ENCODE results near the gene FAM186B.

FAM186B gene

DNA sequence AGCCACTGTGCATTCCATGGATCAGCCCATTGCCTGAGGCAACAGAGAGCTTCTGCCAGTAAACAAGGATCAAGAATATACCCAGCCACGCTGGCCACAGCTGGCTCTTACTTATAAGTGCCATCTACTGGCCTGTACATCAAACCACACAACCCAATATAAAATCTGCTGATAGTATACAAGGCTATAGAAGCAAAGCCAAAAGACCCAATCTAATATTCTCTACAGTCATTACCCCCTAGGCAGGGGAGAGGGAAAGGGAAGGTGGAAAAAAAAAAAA is 4.4 kb upstream of the FAM186B start:
- TF ChIP-seq, protein P1, sequence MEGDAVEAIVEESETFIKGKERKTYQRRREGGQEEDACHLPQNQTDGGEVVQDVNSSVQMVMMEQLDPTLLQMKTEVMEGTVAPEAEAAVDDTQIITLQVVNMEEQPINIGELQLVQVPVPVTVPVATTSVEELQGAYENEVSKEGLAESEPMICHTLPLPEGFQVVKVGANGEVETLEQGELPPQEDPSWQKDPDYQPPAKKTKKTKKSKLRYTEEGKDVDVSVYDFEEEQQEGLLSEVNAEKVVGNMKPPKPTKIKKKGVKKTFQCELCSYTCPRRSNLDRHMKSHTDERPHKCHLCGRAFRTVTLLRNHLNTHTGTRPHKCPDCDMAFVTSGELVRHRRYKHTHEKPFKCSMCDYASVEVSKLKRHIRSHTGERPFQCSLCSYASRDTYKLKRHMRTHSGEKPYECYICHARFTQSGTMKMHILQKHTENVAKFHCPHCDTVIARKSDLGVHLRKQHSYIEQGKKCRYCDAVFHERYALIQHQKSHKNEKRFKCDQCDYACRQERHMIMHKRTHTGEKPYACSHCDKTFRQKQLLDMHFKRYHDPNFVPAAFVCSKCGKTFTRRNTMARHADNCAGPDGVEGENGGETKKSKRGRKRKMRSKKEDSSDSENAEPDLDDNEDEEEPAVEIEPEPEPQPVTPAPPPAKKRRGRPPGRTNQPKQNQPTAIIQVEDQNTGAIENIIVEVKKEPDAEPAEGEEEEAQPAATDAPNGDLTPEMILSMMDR (IDR thresholded peaks at IDR 0.05; ENCODE audit: extremely low read depth, insufficient read depth, missing control alignments) = no peak
- in situ Hi-C loops (cut with MboI; ENCODE audit: low pct_unique_long_range_greater_than_20kb, low sequenced_read_pairs, unreplicated experiment) = no loop called here
- DNase-seq (ENCODE audit: low spot score) = no peak

GRCh38 chr12:49609059-49609874 is 3.8 kb upstream of the FAM186B start:
- no peak for DNase-seq (ENCODE audit: low spot score)
- TF ChIP-seq, protein P1 (IDR thresholded peaks at IDR 0.05; ENCODE audit: extremely low read depth, insufficient read depth, missing control alignments) = no peak
- in situ Hi-C loops (cut with MboI; ENCODE audit: low pct_unique_long_range_greater_than_20kb, low sequenced_read_pairs, unreplicated experiment) = no loop called here

GRCh38 chr12:49604856-49605255 is 583 bp downstream of the FAM186B start:
- TF ChIP-seq, protein P1 (IDR thresholded peaks at IDR 0.05; ENCODE audit: extremely low read depth, insufficient read depth, missing control alignments) = no peak
- DNase-seq (ENCODE audit: low spot score) = no peak
- in situ Hi-C loops (cut with MboI; ENCODE audit: low pct_unique_long_range_greater_than_20kb, low sequenced_read_pairs, unreplicated experiment) = no loop called here

- in situ Hi-C loops (cut with MboI; ENCODE audit: low pct_unique_long_range_greater_than_20kb, low sequenced_read_pairs, unreplicated experiment) = no loop called here
- TF ChIP-seq, protein P1 (IDR thresholded peaks at IDR 0.05; ENCODE audit: extremely low read depth, insufficient read depth, missing control alignments) = no peak
- DNase-seq (ENCODE audit: low spot score) = no peak
These were observed 1.7 kb downstream of the FAM186B start for GRCh38 chr12:49603721-49604120.

- in situ Hi-C loops (cut with MboI; ENCODE audit: low pct_unique_long_range_greater_than_20kb, low sequenced_read_pairs, unreplicated experiment) = no loop called here
- no peak for DNase-seq (ENCODE audit: low spot score)
- TF ChIP-seq, protein P1 (IDR thresholded peaks at IDR 0.05; ENCODE audit: extremely low read depth, insufficient read depth, missing control alignments) = no peak
These were observed 5.5 kb downstream of the FAM186B start for GRCh38 chr12:49599961-49600360.

GRCh38 chr12:49598527-49598926 is 6.9 kb downstream of the FAM186B start:
- TF ChIP-seq, protein P1 (IDR thresholded peaks at IDR 0.05; ENCODE audit: extremely low read depth, insufficient read depth, missing control alignments) = no peak
- no peak for DNase-seq (ENCODE audit: low spot score)
- in situ Hi-C loops (cut with MboI; ENCODE audit: low pct_unique_long_range_greater_than_20kb, low sequenced_read_pairs, unreplicated experiment) = no loop called here

Measured in GM13977 (cell line).